ENCODE measurements around the gene ALDOA.

ALDOA gene

GRCh38 chr16:30069611-30070462 lies 4.3 kb downstream of the ALDOA start:
- no peak for DNase-seq

DNA sequence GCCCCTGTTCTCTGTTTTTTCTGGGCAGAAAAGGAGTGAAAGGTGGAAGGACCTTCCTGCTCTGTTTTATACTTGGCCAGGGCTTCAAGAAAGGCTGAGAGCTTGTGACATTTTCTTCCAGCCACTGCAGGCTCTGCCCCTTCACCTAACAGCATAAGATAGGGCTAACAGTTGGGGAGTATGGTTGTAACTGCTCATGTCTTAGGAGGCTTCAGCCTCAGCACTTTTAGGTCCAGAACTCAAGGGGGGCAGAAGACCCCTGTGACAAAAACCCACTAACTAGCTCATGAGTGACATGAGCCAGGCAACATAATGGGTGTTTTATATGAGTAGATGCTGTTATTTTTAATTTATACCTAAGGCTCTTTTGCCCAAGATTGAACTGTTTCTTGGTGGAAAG lies 4.9 kb downstream of the ALDOA start:
- DNase-seq: no peak

DNA sequence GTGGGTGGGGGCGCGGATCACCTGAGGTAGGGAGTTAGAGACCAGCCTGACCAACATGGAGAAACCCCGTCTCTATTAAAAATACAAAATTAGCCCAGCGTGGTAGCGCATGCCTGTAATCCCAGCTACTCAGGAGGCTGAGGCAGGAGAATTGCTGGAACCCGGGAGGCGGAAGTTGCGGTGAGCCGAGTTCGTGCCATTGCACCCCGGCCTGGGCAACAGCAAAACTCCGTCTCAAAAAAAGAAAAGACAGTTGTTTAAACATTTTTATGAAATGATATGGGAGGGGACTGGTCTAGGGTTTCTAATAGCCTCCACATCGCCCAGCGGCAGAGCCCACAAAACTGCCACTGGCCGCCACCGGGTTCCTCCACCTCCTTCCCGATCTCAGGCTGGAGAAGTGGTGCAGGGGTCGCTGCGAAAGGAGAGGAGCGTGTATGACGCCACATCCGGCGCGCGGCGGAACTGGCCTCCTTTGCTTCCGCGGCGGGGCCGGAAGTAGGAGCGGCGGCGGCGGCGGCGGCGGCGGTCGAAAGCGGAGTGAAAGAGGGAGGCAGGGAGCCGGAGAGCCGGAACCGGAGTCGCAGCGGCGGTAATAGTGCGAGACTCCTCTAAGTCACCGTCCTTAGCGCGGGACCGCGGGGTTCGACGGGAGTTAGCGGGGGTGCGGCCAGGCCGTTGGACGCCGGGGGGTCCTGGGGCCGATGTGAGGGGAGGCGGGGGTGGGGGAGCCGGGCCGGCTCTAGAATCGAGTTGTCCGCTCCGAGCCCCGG lies 10.1 kb downstream of the ALDOA start, which contains the start of gene PPP4C:
Gene PPP4C (plus strand): TSS at position 492 of the 773 bp plus-strand sequence. CDS start 384 bp downstream, outside the sequence.
- DNase-seq: peak; percentile 93 to 95

DNA sequence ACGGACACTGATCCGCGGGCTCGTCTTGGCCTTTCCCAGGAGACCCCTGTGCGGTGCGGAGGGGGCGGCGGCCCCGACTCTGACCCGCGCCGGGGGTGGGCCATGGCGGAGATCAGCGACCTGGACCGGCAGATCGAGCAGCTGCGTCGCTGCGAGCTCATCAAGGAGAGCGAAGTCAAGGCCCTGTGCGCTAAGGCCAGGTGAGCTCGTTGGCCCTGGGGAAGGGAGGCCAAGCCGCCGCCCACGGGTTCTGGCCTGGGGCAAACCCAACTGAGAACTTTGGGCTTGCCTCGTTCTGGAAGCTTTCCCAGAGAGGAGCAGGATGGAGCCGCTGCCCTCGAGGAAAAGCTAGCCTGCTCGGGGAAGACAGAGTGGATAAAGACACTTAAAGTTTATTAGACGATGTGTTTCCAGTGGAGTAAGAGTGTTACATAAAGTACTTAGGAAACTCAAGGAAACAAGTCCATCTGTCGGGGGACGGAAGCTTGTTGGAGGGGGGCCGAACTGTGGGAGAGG lies 10.8 kb downstream of the ALDOA start:
- no peak for DNase-seq

- DNase-seq: no peak
Observed at GRCh38 chr16:30077656-30078055, 12.1 kb downstream of the ALDOA start.

GRCh38 chr16:30078744-30079143 lies 13.2 kb downstream of the ALDOA start:
- no peak for DNase-seq

- no peak for DNase-seq
Observed at GRCh38 chr16:30079480-30079879, 13.9 kb downstream of the ALDOA start.

DNA sequence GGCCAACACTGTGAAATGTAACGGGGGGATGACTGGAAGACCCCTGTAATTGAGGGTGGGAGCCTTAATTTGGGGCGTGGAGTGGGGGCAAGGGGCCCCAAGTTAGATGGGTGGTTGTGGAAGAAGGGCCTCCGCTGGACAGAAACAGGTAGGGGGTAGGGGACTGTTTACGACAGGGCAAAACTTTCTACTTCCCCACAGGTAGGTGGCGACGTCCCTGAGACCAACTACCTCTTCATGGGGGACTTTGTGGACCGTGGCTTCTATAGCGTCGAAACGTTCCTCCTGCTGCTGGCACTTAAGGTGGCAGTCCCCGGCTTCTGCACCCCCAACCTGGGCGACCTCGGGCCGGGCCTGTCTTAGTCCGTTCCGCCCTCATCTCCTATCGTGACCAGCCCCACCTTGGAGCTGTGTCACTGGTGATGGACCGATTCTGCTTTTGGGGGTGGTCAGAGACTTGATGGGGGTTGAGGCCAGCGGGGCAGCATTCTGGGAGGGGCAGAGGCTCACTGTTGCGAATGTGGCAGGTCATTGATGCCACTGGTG lies 17.1 kb downstream of the ALDOA start:
- no peak for DNase-seq

DNA sequence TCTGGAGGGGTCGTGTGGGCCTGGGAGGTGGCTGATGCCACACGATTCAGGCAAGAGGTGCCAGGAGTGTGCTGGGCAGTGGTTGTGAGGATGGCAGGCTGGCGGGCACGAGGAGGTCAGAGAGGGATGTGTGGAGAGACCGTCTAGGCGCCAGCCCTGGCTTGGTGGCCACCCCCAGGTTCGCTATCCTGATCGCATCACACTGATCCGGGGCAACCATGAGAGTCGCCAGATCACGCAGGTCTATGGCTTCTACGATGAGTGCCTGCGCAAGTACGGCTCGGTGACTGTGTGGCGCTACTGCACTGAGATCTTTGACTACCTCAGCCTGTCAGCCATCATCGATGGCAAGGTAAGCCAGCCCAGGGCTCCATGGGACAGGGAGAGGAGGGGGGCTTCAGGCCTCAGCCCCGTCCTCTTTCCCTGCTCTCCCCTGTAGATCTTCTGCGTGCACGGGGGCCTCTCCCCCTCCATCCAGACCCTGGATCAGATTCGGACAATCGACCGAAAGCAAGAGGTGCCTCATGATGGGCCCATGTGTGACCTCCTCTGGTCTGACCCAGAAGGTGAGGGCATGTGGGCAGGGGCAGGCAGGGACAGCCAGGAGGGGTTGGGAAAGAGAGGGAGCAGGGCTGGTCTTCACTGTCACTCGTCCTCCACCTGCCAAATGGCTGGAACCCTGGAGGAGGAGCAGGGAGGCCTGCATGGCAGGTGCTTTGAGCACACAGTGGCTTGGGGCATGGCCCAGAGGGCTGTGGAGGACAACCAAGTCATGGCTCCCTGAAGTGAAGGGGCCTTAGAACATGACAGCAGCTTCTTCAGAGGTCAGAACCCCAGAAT lies 17.9 kb downstream of the ALDOA start:
- DNase-seq: no peak

DNA sequence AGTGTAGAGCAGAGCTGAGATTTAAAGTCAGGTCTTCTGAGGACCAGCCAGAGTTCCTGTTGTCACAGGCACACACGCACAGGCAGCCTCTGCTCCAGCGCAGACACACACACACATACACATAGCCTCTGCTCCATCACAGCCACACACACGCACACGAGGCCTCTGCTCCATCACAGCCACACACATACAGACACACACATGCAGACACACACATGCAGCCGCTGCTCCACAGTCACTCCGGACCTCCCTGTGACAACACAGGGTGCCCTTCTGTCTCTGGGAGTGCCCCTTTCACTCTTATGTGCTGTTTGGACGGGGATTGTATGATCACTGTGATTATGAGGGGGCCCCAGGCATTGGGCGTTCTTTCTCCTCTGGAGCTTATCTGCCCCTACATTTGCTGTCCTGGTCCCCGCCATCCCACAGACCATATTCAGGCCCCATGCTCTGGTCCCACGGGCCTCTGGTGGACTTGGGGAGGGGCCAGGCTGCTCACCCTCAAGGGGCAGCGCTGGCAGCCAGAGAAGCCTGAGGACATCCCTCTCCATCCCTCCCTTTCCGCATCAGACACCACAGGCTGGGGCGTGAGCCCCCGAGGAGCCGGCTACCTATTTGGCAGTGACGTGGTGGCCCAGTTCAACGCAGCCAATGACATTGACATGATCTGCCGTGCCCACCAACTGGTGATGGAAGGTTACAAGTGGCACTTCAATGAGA lies 18.7 kb downstream of the ALDOA start:
- no peak for DNase-seq

GRCh38 chr16:30084816-30085159 lies 19.2 kb downstream of the ALDOA start:
- no peak for DNase-seq

DNA sequence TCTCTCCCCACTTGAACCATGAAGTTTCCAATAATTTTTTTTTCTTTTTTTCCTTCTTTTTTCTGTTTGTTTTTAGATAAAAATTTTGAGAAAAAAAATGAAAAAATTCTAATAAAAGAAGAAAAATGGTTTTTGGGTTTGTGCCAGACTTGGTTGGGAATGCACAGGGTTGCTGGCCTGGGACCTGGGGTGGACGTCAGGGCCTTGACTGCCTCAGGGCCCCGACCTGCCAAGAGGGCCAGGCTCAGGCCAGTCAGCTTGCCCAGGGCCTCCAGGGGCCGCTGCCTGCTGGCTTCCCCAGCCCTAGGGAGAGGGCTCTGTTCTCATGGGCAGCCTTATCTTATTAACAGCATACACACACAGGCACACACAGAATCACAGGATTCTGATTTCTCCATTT lies 19.7 kb downstream of the ALDOA start:
- no peak for DNase-seq

DNA sequence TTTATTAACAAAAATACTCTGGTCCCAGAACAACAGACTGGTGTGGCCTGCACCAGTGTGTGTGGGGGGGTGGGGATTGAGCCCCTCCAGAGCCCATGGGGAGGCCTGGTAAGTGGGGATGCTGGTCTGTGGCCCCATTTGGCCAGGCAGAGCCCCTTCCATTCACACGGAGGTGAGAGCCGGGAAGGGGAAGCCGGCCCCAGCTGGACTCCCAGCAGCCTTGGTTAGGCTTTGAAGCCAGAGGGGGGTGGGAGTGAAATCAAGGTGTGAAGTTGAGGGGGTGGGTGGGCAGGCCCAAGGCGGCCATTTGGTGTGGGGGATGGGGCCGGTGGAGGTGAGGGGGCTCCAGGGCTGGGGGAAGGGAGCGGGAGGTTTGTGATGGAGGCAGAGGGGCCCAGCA lies 20.3 kb downstream of the ALDOA start:
- no peak for DNase-seq

GRCh38 chr16:30086291-30087140 lies 21.0 kb downstream of the ALDOA start:
- DNase-seq: no peak

- DNase-seq: no peak
Observed at GRCh38 chr16:30087181-30087898, 21.8 kb downstream of the ALDOA start.

GRCh38 chr16:30088237-30088831 lies 22.8 kb downstream of the ALDOA start:
- DNase-seq: peak in 1 of 2 experiments; percentile 22

- no peak for DNase-seq
Observed at GRCh38 chr16:30088832-30089624, 23.5 kb downstream of the ALDOA start.

- DNase-seq: no peak
Observed at GRCh38 chr16:30090610-30091331, 25.2 kb downstream of the ALDOA start.

Measured in SHP77 (cell line).